SK-N-SH (cell line): ENCODE results near the gene DVL3.

ENCODE experiments used
- CHD2 ChIP-seq: fragments of 150-350 bp; IDR thresholded peaks from 2 replicates; pipeline ENCODE4 v1.6.1; 2018; ENCODE audit warnings: low read length; ENCODE audit not compliant: partially characterized antibody
- CTCF ChIP-seq: fragments of 200-600 bp; sonication (generic); IDR thresholded peaks from 2 replicates; pipeline ENCODE4 v1.6.1; 2017; ENCODE audit warnings: antibody characterized with exemption, mild to moderate bottlenecking, moderate library complexity
- FOXM1 ChIP-seq: IDR thresholded peaks from 2 replicates; pipeline ENCODE4 v1.4.0; 2012; ENCODE audit warnings: low read depth, mild to moderate bottlenecking
- MAX ChIP-seq: IDR thresholded peaks from 2 replicates; pipeline ENCODE4 v1.4.0; 2012; ENCODE audit warnings: low read depth
- MXI1 ChIP-seq: IDR thresholded peaks from 2 replicates; pipeline ENCODE4 v1.6.1; 2012; ENCODE audit warnings: mild to moderate bottlenecking, low read depth, low read length, improper control_type of control experiment
- POLR2AphosphoS5 ChIP-seq: IDR thresholded peaks from 2 replicates; pipeline ENCODE4 v1.6.1; 2012; ENCODE audit warnings: low read depth, low read length
- RAD21 ChIP-seq: IDR thresholded peaks from 2 replicates; pipeline ENCODE4 v1.6.1; 2012; ENCODE audit warnings: mild to moderate bottlenecking, low read length
- RCOR1 ChIP-seq: fragments of 150-350 bp; IDR thresholded peaks from 2 replicates; pipeline ENCODE4 v1.6.1; 2017; ENCODE audit warnings: antibody characterized with exemption, low read length
- RFX5 ChIP-seq: IDR thresholded peaks from 2 replicates; pipeline ENCODE4 v1.6.1; 2012; ENCODE audit warnings: mild to moderate bottlenecking, improper control_type of control experiment, low read length
- SMC3 ChIP-seq: IDR thresholded peaks from 2 replicates; pipeline ENCODE4 v1.6.1; 2012; ENCODE audit warnings: low read depth, low read length, improper control_type of control experiment
- TAF1 ChIP-seq: IDR thresholded peaks from 2 replicates; pipeline ENCODE4 v1.6.1; 2012; ENCODE audit warnings: low read depth, mild to moderate bottlenecking, low read length, moderate library complexity, borderline replicate concordance
- USF2 ChIP-seq: fragments of 150-350 bp; IDR thresholded peaks from 2 replicates; pipeline ENCODE4 v1.6.1; 2017; ENCODE audit warnings: antibody characterized with exemption, low read length, low read depth, borderline replicate concordance
- YY1 ChIP-seq: IDR thresholded peaks from 2 replicates; pipeline ENCODE4 v1.4.0; 2012; ENCODE audit warnings: low read depth, mild to moderate bottlenecking

- no peak for TF ChIP-seq CTCF
- no peak for TF ChIP-seq RAD21
- no peak for TF ChIP-seq SMC3
- TF ChIP-seq RFX5 = no peak
- no peak for TF ChIP-seq YY1
- TF ChIP-seq USF2 = no peak
- TF ChIP-seq MAX = no peak
- TF ChIP-seq TAF1 = no peak
- TF ChIP-seq MXI1 = no peak
- no peak for TF ChIP-seq FOXM1
- TF ChIP-seq RCOR1 = no peak
- TF ChIP-seq POLR2AphosphoS5 = no peak
- no peak for TF ChIP-seq CHD2
These were observed 15.0 kb downstream of the DVL3 start for GRCh38 chr3:184169896-184170875.
